Epithelial cell of esophagus (primary cell): ENCODE measurements around the gene EML6.

Experiments used
- DNase-seq: peaks from one replicate; pipeline ENCODE4 v3.0.0; 2010; ENCODE audit warnings: low read depth
- H3K4me3 ChIP-seq: 2 replicates; pipeline ENCODE4 v1.5.1; 2011; ENCODE audit warnings: mild to moderate bottlenecking, low read length, control low read depth
- CTCF ChIP-seq: IDR thresholded peaks from 2 replicates; pipeline ENCODE4 v1.5.1; 2011; ENCODE audit warnings: low read depth, mild to moderate bottlenecking, low read length, control low read depth, inconsistent platforms; ENCODE audit not compliant: insufficient read depth; ENCODE audit errors: missing control alignments

The EML6 gene

DNA sequence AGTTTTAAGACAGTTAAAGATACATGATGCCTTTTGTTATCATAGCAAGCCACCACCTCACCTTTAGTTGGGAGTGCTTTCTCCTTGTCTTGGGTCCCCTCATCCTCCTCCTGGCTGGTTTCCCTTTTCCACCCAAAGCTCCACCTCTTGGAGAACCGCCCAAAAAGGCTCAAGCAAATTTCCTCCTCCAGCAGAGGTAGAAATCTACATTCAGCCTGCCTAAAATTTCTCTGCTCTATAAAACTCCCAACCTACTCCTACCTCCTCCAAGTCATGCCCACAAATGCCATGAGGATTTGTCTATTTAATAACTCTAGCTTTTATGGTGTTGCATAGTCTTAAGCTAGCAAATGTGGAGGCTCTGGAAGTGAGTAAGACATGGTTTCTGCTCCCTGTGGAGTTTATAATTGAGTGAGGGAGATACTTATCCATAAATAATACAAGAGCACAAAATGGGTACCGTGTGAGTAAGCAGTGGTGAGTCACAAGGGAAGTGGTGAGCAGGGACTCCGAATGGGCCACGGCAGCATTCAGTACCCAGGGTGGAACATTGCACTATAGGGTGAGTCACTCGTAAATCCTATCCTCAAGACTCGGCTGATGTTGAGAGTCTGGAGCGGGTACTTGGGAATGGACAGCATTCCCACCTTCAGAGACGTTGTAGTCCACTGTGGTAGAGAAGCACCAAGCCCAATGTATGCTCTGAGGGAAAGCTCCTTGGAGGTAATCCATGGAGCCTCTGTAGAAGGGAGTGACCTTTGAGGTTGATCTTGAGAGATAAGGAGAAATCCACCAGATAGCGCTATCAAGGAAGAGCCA lies 180.5 kb downstream of the EML6 start:
- peak; percentile 98 for DNase-seq
- H3K4me3 ChIP-seq = no peak overlapping the region
- TF ChIP-seq CTCF = no peak

DNA sequence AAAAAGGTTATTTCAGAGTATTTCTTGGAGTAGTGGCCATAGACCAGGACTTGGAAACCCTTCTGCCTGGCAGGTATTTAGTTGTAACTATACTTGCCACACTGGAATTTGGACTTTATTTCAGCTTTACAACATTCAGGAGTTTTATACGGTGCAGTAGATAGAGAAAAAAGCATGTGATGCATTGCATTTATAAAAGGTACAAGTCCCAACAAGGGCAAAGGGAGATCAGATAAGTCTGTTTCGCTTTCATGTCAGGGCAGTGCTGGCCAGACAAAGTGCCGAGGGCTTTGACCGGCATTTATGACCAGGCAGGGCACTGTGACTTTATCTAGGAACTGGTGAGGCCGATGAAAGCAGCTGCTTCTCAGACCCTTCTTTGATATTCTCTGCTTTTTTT lies 181.4 kb downstream of the EML6 start:
- no peak for TF ChIP-seq CTCF
- H3K4me3 ChIP-seq = no peak overlapping the region
- DNase-seq = peak; percentile 45

DNA sequence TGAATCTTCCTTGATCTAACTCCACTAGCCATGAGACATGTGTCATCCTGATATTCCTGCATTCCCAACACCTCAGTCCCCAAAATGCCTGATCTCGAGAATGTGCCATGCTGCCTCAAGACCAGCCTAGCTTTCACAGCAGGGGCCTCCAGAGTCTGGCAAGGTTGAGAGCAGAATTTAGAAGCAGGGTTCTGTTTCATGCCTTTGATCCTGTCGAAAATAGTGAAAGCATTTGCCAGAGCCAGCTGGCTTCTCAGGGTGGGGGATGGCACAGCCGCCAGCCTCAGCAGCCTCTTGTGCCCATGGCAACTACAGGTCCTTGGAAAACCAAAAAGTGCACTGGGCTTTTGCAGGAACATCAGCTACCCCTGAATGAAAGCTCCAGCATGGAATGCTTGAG lies 183.3 kb downstream of the EML6 start:
- no peak overlapping the region for H3K4me3 ChIP-seq
- TF ChIP-seq CTCF = no peak
- no peak for DNase-seq

- no peak overlapping the region for H3K4me3 ChIP-seq
- no peak for TF ChIP-seq CTCF
Observed at GRCh38 chr2:54907663-54908062, 184.2 kb downstream of the EML6 start.

DNA sequence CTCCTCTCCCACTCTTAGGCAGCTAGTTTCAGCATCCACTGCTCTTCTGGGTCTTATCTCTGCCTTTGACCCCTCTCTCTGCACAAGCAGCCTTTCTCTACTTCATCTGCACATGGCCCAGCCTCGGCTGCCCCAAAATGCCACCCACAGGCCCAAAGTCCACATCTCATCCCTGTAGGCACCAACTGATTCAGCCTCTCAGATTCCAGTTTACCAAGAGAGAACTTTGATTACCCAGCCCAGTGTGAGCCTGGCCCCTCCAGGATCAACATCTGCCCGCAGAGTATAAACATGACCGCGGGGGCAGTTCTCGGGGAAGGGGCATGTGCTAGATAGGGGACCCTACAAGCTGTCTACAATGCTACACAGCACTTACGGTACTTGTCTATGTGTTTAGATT lies 185.1 kb downstream of the EML6 start:
- no peak overlapping the region for H3K4me3 ChIP-seq
- no peak for TF ChIP-seq CTCF
- no peak for DNase-seq

More at GRCh38 chr2:54907663-54908062, 184.2 kb downstream of the EML6 start:
- DNase-seq = no peak

DNA sequence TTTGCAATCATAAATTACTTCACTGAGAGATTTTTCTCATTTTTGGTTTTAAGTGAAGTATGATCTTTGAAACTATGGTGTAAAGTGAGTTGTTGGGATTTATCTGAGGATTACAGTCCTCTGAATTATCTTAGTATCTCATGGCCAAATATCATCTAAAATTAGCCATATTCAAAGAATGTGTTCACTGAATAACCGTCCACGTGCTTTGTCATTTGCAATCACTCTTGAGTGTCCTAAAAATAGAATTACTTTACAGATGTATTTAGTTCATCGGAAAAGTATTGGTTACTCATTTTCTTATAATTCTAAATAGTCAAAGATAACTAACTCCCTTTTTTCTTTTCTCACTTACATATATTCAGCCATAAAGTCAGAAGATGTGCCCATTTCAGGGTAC lies 185.5 kb downstream of the EML6 start:
- DNase-seq = no peak
- H3K4me3 ChIP-seq = no peak overlapping the region
- TF ChIP-seq CTCF = no peak

DNA sequence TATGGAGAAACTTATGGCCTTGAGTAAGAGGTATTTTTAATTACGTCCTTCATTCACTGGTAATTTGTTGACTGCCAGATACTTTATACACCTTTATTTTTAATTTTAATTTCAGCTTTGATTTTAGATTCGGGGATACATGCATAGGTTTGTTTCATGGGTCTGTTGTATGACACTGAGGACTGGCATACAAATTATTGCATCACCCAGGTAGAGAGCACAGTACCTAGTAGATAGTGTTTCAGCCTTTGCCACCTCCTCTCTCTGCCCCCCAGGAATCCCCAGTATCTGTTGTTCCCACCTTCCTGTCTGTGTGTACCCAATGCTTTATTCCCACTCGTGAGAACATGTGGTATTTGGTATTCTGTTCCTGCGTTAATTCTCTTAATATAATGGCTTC lies 188.8 kb downstream of the EML6 start:
- H3K4me3 ChIP-seq = no peak overlapping the region
- no peak for DNase-seq
- TF ChIP-seq CTCF = no peak
